Fibroblast of lung (primary cell): ENCODE measurements around the gene INPP5A. TPM values are rescaled to one million over a fixed set of nuclear protein-coding genes. Genes with fewer than 3 reads are reported as not detected.

Experiments
- DNase-seq, 2 donors: peaks; one replicate each; pipeline versions ENCODE4 v3.0.0 to v3.0.0-alpha.2; 2010; ENCODE audit warnings: low read depth in 2 of 2
- H2AFZ ChIP-seq: 2 replicates; pipeline ENCODE4 v1.5.1; 2012; ENCODE audit warnings: low read length, control low read depth, inconsistent platforms
- H3K27ac ChIP-seq: 2 replicates; pipeline ENCODE4 v1.5.1; 2011; ENCODE audit warnings: low read length, control low read depth; ENCODE audit not compliant: insufficient read depth
- H3K27me3 ChIP-seq: 2 replicates; pipeline ENCODE4 v1.5.1; 2011; ENCODE audit warnings: mild to moderate bottlenecking, low read length; ENCODE audit not compliant: control insufficient read depth, insufficient read depth
- H3K36me3 ChIP-seq: 2 replicates; pipeline ENCODE4 v1.5.1; 2011; ENCODE audit warnings: low read length; ENCODE audit not compliant: control insufficient read depth, insufficient read depth
- H3K4me1 ChIP-seq: 2 replicates; pipeline ENCODE4 v1.5.1; 2011; ENCODE audit warnings: low read length; ENCODE audit not compliant: control insufficient read depth, insufficient read depth; ENCODE audit errors: extremely low read depth
- H3K4me2 ChIP-seq: 2 replicates; pipeline ENCODE4 v1.5.1; 2011; ENCODE audit warnings: low read length, control low read depth; ENCODE audit not compliant: insufficient read depth; ENCODE audit errors: extremely low read depth
- H3K4me3 ChIP-seq, 4 experiments: fragments of 200-600 bp in 1 of 4; sonication (generic) in 1 of 4; replicated peaks in 1 of 4; 2 replicates each; pipeline ENCODE4 v1.5.1; 2011 to 2016; ENCODE audit warnings: low read length in 4 of 4, low read depth in 3 of 4, mild to moderate bottlenecking in 3 of 4, control low read depth in 2 of 4, inconsistent platforms in 1 of 4, mixed read lengths in 1 of 4; ENCODE audit not compliant: insufficient read depth in 1 of 4; ENCODE audit errors: control extremely low read depth in 1 of 4
- H3K79me2 ChIP-seq: 2 replicates; pipeline ENCODE4 v1.5.1; 2012; ENCODE audit warnings: mild to moderate bottlenecking, low read length, inconsistent platforms; ENCODE audit not compliant: control insufficient read depth, insufficient read depth
- H3K9ac ChIP-seq: 2 replicates; pipeline ENCODE4 v1.5.1; 2011; ENCODE audit warnings: mild to moderate bottlenecking, low read length, control low read depth; ENCODE audit not compliant: insufficient read depth
- H3K9me3 ChIP-seq: 2 replicates; pipeline ENCODE4 v1.5.1; 2012; ENCODE audit warnings: low read depth, low read length; ENCODE audit not compliant: control insufficient read depth, insufficient read depth
- H4K20me1 ChIP-seq: 2 replicates; pipeline ENCODE4 v1.5.1; 2011; ENCODE audit warnings: low read length; ENCODE audit not compliant: control insufficient read depth, insufficient read depth; ENCODE audit errors: extremely low read depth
- CTCF ChIP-seq, 2 donors: IDR thresholded peaks in 1 of 2; conservative IDR thresholded peaks in 1 of 2; 1 replicate in 1 of 2; 2 replicates in 1 of 2; pipeline ENCODE4 v1.5.1; 2011 to 2012; ENCODE audit warnings: low read length in 2 of 2, control low read depth in 1 of 2, inconsistent platforms in 1 of 2, low read depth in 1 of 2, mild to moderate bottlenecking in 1 of 2
- EZH2 ChIP-seq: IDR thresholded peaks from 2 replicates; pipeline ENCODE4 v1.5.1; 2012; ENCODE audit warnings: low read length, control low read depth, mild to moderate bottlenecking; ENCODE audit errors: missing control alignments
- polyA plus RNA-seq, 2 donors: library from polyadenylated mRNA; depleted of rRNA in 1 of 2; stranded (reverse) in 1 of 2; unstranded in 1 of 2; fragments of >200 nt; gene quantifications; 2 replicates each; pipeline ENCODE4 v1.2.1, GENCODE V29; 2011 to 2012; ENCODE audit warnings: missing spikeins in 1 of 2
- total RNA-seq: library from RNA; depleted of rRNA; stranded (reverse); fragments of >200 nt; gene quantifications from 2 replicates; pipeline ENCODE4 v1.2.1, GENCODE V29; 2014

INPP5A gene
- total and polyA plus RNA-seq, 2 donors (not counting 1 experiment from before 2014, with no cell fraction given) = 24.6 to 39.9 TPM

DNA sequence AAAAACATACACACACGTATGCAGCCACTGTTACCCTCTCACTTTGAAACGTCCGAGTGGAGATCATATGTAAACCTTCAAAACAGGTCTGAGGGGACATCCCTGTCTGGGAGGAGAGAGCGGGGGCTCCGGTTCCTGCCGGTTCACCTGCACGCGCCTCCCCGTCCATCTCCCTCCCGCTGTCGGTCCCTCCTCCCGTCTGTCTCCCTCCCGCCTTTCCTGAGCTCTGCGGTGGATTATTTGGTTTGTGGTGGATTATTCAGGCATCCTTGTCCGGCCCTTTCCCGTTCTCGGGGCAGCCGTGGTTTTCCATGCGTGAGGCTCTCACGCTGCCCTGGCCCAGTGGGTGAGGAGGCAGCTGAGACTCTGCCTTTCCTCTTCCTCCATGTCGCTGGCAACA lies 188.6 kb downstream of the INPP5A start:
- DNase-seq = no peak
- Histone ChIP-seq H3K9me3 (no peaks in the 10 kb centered on the region), H4K20me1 (no peaks in the 10 kb centered on the region), H3K36me3 (no peaks in the 10 kb centered on the region), H3K4me1 (no peaks in the 10 kb centered on the region), H3K27me3 (no peaks in the 10 kb centered on the region), H3K27ac (no peak overlapping the region), H3K4me2 (no peak overlapping the region), H3K79me2 (no peaks in the 10 kb centered on the region), H3K4me3 (no peak overlapping the region), H2AFZ (no peak overlapping the region), H3K9ac (no peak overlapping the region)
- TF ChIP-seq CTCF (conservative IDR thresholded peaks at IDR 0.05 in 1 of 2, IDR thresholded peaks at IDR 0.05 in 1 of 2; ENCODE audit: low read depth in 1 of 2, low read length in 2 of 2) (no peak), EZH2 (no peak)

DNA sequence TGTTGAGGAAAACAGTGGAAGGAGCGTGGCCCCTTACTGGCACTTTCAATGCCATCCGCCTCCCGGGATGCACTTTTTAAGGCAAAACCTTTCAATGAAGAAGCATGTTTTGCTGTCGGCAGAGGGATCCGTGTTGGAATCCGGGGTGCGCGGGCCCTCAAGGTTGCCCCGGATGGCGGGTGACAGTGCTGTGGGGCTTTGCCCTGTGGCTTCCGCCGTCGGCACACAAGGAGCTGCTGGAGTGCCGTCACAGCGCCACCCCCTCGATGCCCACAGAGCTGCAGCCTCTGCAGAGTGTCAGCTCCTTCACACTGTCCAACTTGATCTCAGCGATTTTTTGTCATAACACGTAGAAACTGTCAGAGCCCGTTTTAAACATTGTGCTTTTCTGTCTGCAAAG lies 189.4 kb downstream of the INPP5A start:
- no peaks in the 10 kb centered on the region for H3K79me2 ChIP-seq
- H3K36me3 ChIP-seq = no peaks in the 10 kb centered on the region
- H3K27ac ChIP-seq = no peak overlapping the region
- no peak overlapping the region for H3K4me2 ChIP-seq
- DNase-seq = no peak
- H4K20me1 ChIP-seq = no peaks in the 10 kb centered on the region
- H3K9me3 ChIP-seq = no peaks in the 10 kb centered on the region
- no peak overlapping the region for H2AFZ ChIP-seq
- no peaks in the 10 kb centered on the region for H3K4me1 ChIP-seq
- no peaks in the 10 kb centered on the region for H3K27me3 ChIP-seq
- H3K9ac ChIP-seq = no peak overlapping the region
- TF ChIP-seq EZH2 = no peak
- TF ChIP-seq CTCF (conservative IDR thresholded peaks at IDR 0.05 in 1 of 2, IDR thresholded peaks at IDR 0.05 in 1 of 2; ENCODE audit: low read depth in 1 of 2, low read length in 2 of 2) = no peak
- H3K4me3 ChIP-seq = no peak overlapping the region

DNA sequence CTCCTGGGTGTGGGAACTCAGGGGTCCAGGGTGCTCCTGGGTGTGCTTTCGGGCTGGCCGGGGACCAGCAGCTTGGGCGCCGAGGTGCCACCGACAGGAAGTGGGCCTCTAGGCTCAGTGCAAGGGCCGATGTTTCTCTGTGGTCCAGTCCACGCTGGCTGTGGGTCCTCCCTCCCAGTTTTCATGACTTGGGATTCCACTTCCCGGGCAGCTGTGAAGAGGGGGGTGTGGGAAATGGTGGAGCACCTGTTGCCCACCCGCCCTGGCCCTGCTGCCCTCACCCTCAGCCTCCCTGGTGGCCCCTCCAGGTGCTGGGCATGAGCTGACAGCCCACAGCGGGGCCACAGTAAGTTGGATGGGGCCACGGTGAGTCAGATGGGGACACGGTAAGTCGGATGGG lies 189.8 kb downstream of the INPP5A start:
- no peak for DNase-seq
- H3K4me1 ChIP-seq = no peaks in the 10 kb centered on the region
- TF ChIP-seq CTCF (conservative IDR thresholded peaks at IDR 0.05 in 1 of 2, IDR thresholded peaks at IDR 0.05 in 1 of 2; ENCODE audit: low read depth in 1 of 2, low read length in 2 of 2) = no peak
- no peak for TF ChIP-seq EZH2

More for the DNA sequence above, 189.8 kb downstream of the INPP5A start:
- no peak overlapping the region for H3K4me3 ChIP-seq
- no peaks in the 10 kb centered on the region for H3K36me3 ChIP-seq
- no peaks in the 10 kb centered on the region for H4K20me1 ChIP-seq
- H2AFZ ChIP-seq = no peak overlapping the region
- no peaks in the 10 kb centered on the region for H3K27me3 ChIP-seq
- H3K4me2 ChIP-seq = no peak overlapping the region
- no peak overlapping the region for H3K27ac ChIP-seq
- H3K79me2 ChIP-seq = no peaks in the 10 kb centered on the region
- H3K9me3 ChIP-seq = no peaks in the 10 kb centered on the region
- no peak overlapping the region for H3K9ac ChIP-seq
